ENCODE data around the gene PDE4B. TPM values are rescaled to one million over a fixed set of nuclear protein-coding genes. Genes with fewer than 3 reads are reported as not detected.

PDE4B gene
- total RNA-seq, 1 experiment from 2014 or later = 5.5 TPM

- Histone ChIP-seq H4K20me1 (ENCODE audit: insufficient read depth, low read depth, low read length) (no peaks in the 10 kb centered on the region), H3K4me3 (ENCODE audit: low read length) (no peak overlapping the region), H3K36me3 (ENCODE audit: insufficient read depth, low read length) (no peaks in the 10 kb centered on the region), H3K4me1 (ENCODE audit: low read length) (no peaks in the 10 kb centered on the region), H3K27ac (ENCODE audit: low read length) (no peak overlapping the region), H3K9ac (ENCODE audit: low read length) (no peak overlapping the region), H3K9me2 (replicated peaks; ENCODE audit: insufficient read depth, low read length) (no peaks in the 10 kb centered on the region), H3K27me3 (ENCODE audit: low read length) (no peaks in the 10 kb centered on the region), H3K79me2 (ENCODE audit: low read length) (no peaks in the 10 kb centered on the region), H3K9me3 (ENCODE audit: low read length) (no peaks in the 10 kb centered on the region), H3K4me2 (ENCODE audit: low read depth, low read length, poor library complexity, severe bottlenecking) (no peak overlapping the region), H2AFZ (ENCODE audit: low read length) (no peak overlapping the region)
- DNase-seq = no peak
These were observed 28.6 kb upstream of the PDE4B start for GRCh38 chr1:65764052-65764451.

GRCh38 chr1:65765631-65766030 is 27.1 kb upstream of the PDE4B start:
- Histone ChIP-seq H3K9me2 (replicated peaks; ENCODE audit: insufficient read depth, low read length) (no peaks in the 10 kb centered on the region), H3K4me2 (ENCODE audit: low read depth, low read length, poor library complexity, severe bottlenecking) (no peak overlapping the region), H3K9me3 (ENCODE audit: low read length) (no peaks in the 10 kb centered on the region), H2AFZ (ENCODE audit: low read length) (no peak overlapping the region), H3K27ac (ENCODE audit: low read length) (no peak overlapping the region), H3K27me3 (ENCODE audit: low read length) (no peaks in the 10 kb centered on the region), H3K79me2 (ENCODE audit: low read length) (no peaks in the 10 kb centered on the region), H4K20me1 (ENCODE audit: insufficient read depth, low read depth, low read length) (no peaks in the 10 kb centered on the region), H3K4me3 (ENCODE audit: low read length) (no peak overlapping the region), H3K4me1 (ENCODE audit: low read length) (no peaks in the 10 kb centered on the region), H3K9ac (ENCODE audit: low read length) (no peak overlapping the region), H3K36me3 (ENCODE audit: insufficient read depth, low read length) (no peaks in the 10 kb centered on the region)
- no peak for DNase-seq

- no peak for DNase-seq
- no peaks in the 10 kb centered on the region for H3K9me2 ChIP-seq (replicated peaks; ENCODE audit: insufficient read depth, low read length)
- no peak overlapping the region for H3K9ac ChIP-seq (ENCODE audit: low read length)
- H3K4me1 ChIP-seq (ENCODE audit: low read length) = no peaks in the 10 kb centered on the region
- no peaks in the 10 kb centered on the region for H3K27me3 ChIP-seq (ENCODE audit: low read length)
- H3K36me3 ChIP-seq (ENCODE audit: insufficient read depth, low read length) = no peaks in the 10 kb centered on the region
- H3K27ac ChIP-seq (ENCODE audit: low read length) = no peak overlapping the region
- H2AFZ ChIP-seq (ENCODE audit: low read length) = no peak overlapping the region
- H3K79me2 ChIP-seq (ENCODE audit: low read length) = no peaks in the 10 kb centered on the region
- H3K4me3 ChIP-seq (ENCODE audit: low read length) = no peak overlapping the region
- H3K9me3 ChIP-seq (ENCODE audit: low read length) = no peaks in the 10 kb centered on the region
- H4K20me1 ChIP-seq (ENCODE audit: insufficient read depth, low read depth, low read length) = no peaks in the 10 kb centered on the region
- H3K4me2 ChIP-seq (ENCODE audit: low read depth, low read length, poor library complexity, severe bottlenecking) = no peak overlapping the region
These were observed 23.1 kb upstream of the PDE4B start for GRCh38 chr1:65769636-65770035.

GRCh38 chr1:65772607-65773006 is 20.1 kb upstream of the PDE4B start:
- no peak overlapping the region for H3K9ac ChIP-seq (ENCODE audit: low read length)
- H3K36me3 ChIP-seq (ENCODE audit: insufficient read depth, low read length) = no peaks in the 10 kb centered on the region
- H3K4me1 ChIP-seq (ENCODE audit: low read length) = no peaks in the 10 kb centered on the region
- no peak overlapping the region for H3K4me2 ChIP-seq (ENCODE audit: low read depth, low read length, poor library complexity, severe bottlenecking)
- H2AFZ ChIP-seq (ENCODE audit: low read length) = no peak overlapping the region
- H3K27me3 ChIP-seq (ENCODE audit: low read length) = no peaks in the 10 kb centered on the region
- no peaks in the 10 kb centered on the region for H3K9me3 ChIP-seq (ENCODE audit: low read length)
- H3K79me2 ChIP-seq (ENCODE audit: low read length) = no peaks in the 10 kb centered on the region
- H3K9me2 ChIP-seq (replicated peaks; ENCODE audit: insufficient read depth, low read length) = no peaks in the 10 kb centered on the region
- H3K27ac ChIP-seq (ENCODE audit: low read length) = no peak overlapping the region
- H4K20me1 ChIP-seq (ENCODE audit: insufficient read depth, low read depth, low read length) = no peaks in the 10 kb centered on the region
- no peak overlapping the region for H3K4me3 ChIP-seq (ENCODE audit: low read length)
- no peak for DNase-seq

- Histone ChIP-seq H3K9ac (ENCODE audit: low read length) (no peak overlapping the region), H2AFZ (ENCODE audit: low read length) (no peak overlapping the region), H3K27ac (ENCODE audit: low read length) (no peak overlapping the region), H3K4me1 (ENCODE audit: low read length) (no peaks in the 10 kb centered on the region), H4K20me1 (ENCODE audit: insufficient read depth, low read depth, low read length) (no peaks in the 10 kb centered on the region), H3K9me3 (ENCODE audit: low read length) (no peaks in the 10 kb centered on the region), H3K27me3 (ENCODE audit: low read length) (no peaks in the 10 kb centered on the region), H3K9me2 (replicated peaks; ENCODE audit: insufficient read depth, low read length) (no peaks in the 10 kb centered on the region), H3K36me3 (ENCODE audit: insufficient read depth, low read length) (no peaks in the 10 kb centered on the region), H3K79me2 (ENCODE audit: low read length) (no peaks in the 10 kb centered on the region), H3K4me2 (ENCODE audit: low read depth, low read length, poor library complexity, severe bottlenecking) (no peak overlapping the region), H3K4me3 (ENCODE audit: low read length) (no peak overlapping the region)
- DNase-seq = no peak
These were observed 19.1 kb upstream of the PDE4B start for GRCh38 chr1:65773391-65774123.

GRCh38 chr1:65788762-65789161 is 3.9 kb upstream of the PDE4B start:
- H3K9me3 ChIP-seq (ENCODE audit: low read length) = no peaks in the 10 kb centered on the region
- H3K36me3 ChIP-seq (ENCODE audit: insufficient read depth, low read length) = no peaks in the 10 kb centered on the region
- H3K4me2 ChIP-seq (ENCODE audit: low read depth, low read length, poor library complexity, severe bottlenecking) = no peak overlapping the region
- no peak overlapping the region for H3K4me3 ChIP-seq (ENCODE audit: low read length)
- no peak for DNase-seq
- no peak overlapping the region for H2AFZ ChIP-seq (ENCODE audit: low read length)
- no peak overlapping the region for H3K9ac ChIP-seq (ENCODE audit: low read length)
- H3K79me2 ChIP-seq (ENCODE audit: low read length) = no peaks in the 10 kb centered on the region
- H4K20me1 ChIP-seq (ENCODE audit: insufficient read depth, low read depth, low read length) = no peaks in the 10 kb centered on the region
- H3K27ac ChIP-seq (ENCODE audit: low read length) = no peak overlapping the region
- no peaks in the 10 kb centered on the region for H3K9me2 ChIP-seq (replicated peaks; ENCODE audit: insufficient read depth, low read length)
- no peaks in the 10 kb centered on the region for H3K27me3 ChIP-seq (ENCODE audit: low read length)
- no peaks in the 10 kb centered on the region for H3K4me1 ChIP-seq (ENCODE audit: low read length)

- H3K4me1 ChIP-seq (ENCODE audit: low read length) = no peaks in the 10 kb centered on the region
- no peaks in the 10 kb centered on the region for H3K79me2 ChIP-seq (ENCODE audit: low read length)
- DNase-seq = no peak
- H3K4me2 ChIP-seq (ENCODE audit: low read depth, low read length, poor library complexity, severe bottlenecking) = no peak overlapping the region
- H3K4me3 ChIP-seq (ENCODE audit: low read length) = no peak overlapping the region
- no peaks in the 10 kb centered on the region for H3K9me3 ChIP-seq (ENCODE audit: low read length)
- no peaks in the 10 kb centered on the region for H3K27me3 ChIP-seq (ENCODE audit: low read length)
- H3K9me2 ChIP-seq (replicated peaks; ENCODE audit: insufficient read depth, low read length) = no peaks in the 10 kb centered on the region
- H2AFZ ChIP-seq (ENCODE audit: low read length) = no peak overlapping the region
- H3K36me3 ChIP-seq (ENCODE audit: insufficient read depth, low read length) = no peaks in the 10 kb centered on the region
- H3K9ac ChIP-seq (ENCODE audit: low read length) = no peak overlapping the region
- H4K20me1 ChIP-seq (ENCODE audit: insufficient read depth, low read depth, low read length) = no peaks in the 10 kb centered on the region
- H3K27ac ChIP-seq (ENCODE audit: low read length) = no peak overlapping the region
These were observed 1.3 kb upstream of the PDE4B start for GRCh38 chr1:65791396-65791795.

GRCh38 chr1:65791801-65792668 is 660 bp upstream of the PDE4B start:
- H3K79me2 ChIP-seq (ENCODE audit: low read length) = no peaks in the 10 kb centered on the region
- no peaks in the 10 kb centered on the region for H3K4me1 ChIP-seq (ENCODE audit: low read length)
- no peaks in the 10 kb centered on the region for H3K9me3 ChIP-seq (ENCODE audit: low read length)
- no peaks in the 10 kb centered on the region for H3K36me3 ChIP-seq (ENCODE audit: insufficient read depth, low read length)
- H4K20me1 ChIP-seq (ENCODE audit: insufficient read depth, low read depth, low read length) = no peaks in the 10 kb centered on the region
- H3K27me3 ChIP-seq (ENCODE audit: low read length) = no peaks in the 10 kb centered on the region
- H3K4me2 ChIP-seq (ENCODE audit: low read depth, low read length, poor library complexity, severe bottlenecking) = no peak overlapping the region
- H2AFZ ChIP-seq (ENCODE audit: low read length) = no peak overlapping the region
- no peak overlapping the region for H3K9ac ChIP-seq (ENCODE audit: low read length)
- no peak for DNase-seq
- no peak overlapping the region for H3K27ac ChIP-seq (ENCODE audit: low read length)
- no peaks in the 10 kb centered on the region for H3K9me2 ChIP-seq (replicated peaks; ENCODE audit: insufficient read depth, low read length)
- no peak overlapping the region for H3K4me3 ChIP-seq (ENCODE audit: low read length)
